ENCODE results near the gene RAB20.

GRCh38 chr13:110560601-110561343, 750 bp downstream of the RAB20 start:
- TF ChIP-seq, protein P1, sequence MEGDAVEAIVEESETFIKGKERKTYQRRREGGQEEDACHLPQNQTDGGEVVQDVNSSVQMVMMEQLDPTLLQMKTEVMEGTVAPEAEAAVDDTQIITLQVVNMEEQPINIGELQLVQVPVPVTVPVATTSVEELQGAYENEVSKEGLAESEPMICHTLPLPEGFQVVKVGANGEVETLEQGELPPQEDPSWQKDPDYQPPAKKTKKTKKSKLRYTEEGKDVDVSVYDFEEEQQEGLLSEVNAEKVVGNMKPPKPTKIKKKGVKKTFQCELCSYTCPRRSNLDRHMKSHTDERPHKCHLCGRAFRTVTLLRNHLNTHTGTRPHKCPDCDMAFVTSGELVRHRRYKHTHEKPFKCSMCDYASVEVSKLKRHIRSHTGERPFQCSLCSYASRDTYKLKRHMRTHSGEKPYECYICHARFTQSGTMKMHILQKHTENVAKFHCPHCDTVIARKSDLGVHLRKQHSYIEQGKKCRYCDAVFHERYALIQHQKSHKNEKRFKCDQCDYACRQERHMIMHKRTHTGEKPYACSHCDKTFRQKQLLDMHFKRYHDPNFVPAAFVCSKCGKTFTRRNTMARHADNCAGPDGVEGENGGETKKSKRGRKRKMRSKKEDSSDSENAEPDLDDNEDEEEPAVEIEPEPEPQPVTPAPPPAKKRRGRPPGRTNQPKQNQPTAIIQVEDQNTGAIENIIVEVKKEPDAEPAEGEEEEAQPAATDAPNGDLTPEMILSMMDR (IDR thresholded peaks at IDR 0.05; ENCODE audit: low read length) = no peak
- no peak for TF ChIP-seq EZH2 (IDR thresholded peaks at IDR 0.05; ENCODE audit: borderline replicate concordance, low read length)
